Embryonic facial prominence (tissue), 1 donor: Measurements from ENCODE around the gene PRKCE.

Experiments
- DNase-seq: peaks from one replicate; pipeline ENCODE4 v3.0.0-alpha.2; 2016; ENCODE audit errors: extremely low spot score

Gene PRKCE

GRCh38 chr2:45964223-45964841, 312.9 kb downstream of the PRKCE start:
- DNase-seq = no peak

- no peak for DNase-seq
Observed at GRCh38 chr2:45964906-45965305, 313.4 kb downstream of the PRKCE start.

- DNase-seq = no peak
Observed at GRCh38 chr2:45965871-45966498, 314.5 kb downstream of the PRKCE start.

- DNase-seq = no peak
Observed at GRCh38 chr2:45968946-45969584, 317.6 kb downstream of the PRKCE start.

GRCh38 chr2:45973426-45973825, 322.0 kb downstream of the PRKCE start:
- DNase-seq = no peak

GRCh38 chr2:45974056-45974455, 322.6 kb downstream of the PRKCE start:
- DNase-seq = no peak

- no peak for DNase-seq
Observed at GRCh38 chr2:45974762-45975408, 323.4 kb downstream of the PRKCE start.

GRCh38 chr2:45975752-45976517, 324.5 kb downstream of the PRKCE start:
- DNase-seq = no peak

- no peak for DNase-seq
Observed at GRCh38 chr2:45978302-45978859, 326.9 kb downstream of the PRKCE start.

GRCh38 chr2:45979065-45979464, 327.6 kb downstream of the PRKCE start:
- DNase-seq = no peak

GRCh38 chr2:45980161-45980865, 328.8 kb downstream of the PRKCE start:
- DNase-seq = no peak

- DNase-seq = no peak
Observed at GRCh38 chr2:45981384-45981930, 330.0 kb downstream of the PRKCE start.

GRCh38 chr2:45982096-45982495, 330.6 kb downstream of the PRKCE start:
- DNase-seq = no peak

- DNase-seq = no peak
Observed at GRCh38 chr2:45983213-45983612, 331.7 kb downstream of the PRKCE start.

GRCh38 chr2:45984366-45984765, 332.9 kb downstream of the PRKCE start:
- DNase-seq = no peak

GRCh38 chr2:45984896-45985473, 333.5 kb downstream of the PRKCE start:
- DNase-seq = no peak

GRCh38 chr2:45986509-45986908, 335.0 kb downstream of the PRKCE start:
- no peak for DNase-seq

- DNase-seq = no peak
Observed at GRCh38 chr2:45987856-45988255, 336.4 kb downstream of the PRKCE start.

GRCh38 chr2:45988879-45989278, 337.4 kb downstream of the PRKCE start:
- DNase-seq = no peak

GRCh38 chr2:45990131-45990530, 338.7 kb downstream of the PRKCE start:
- DNase-seq = no peak
